Sciatic nerve (tissue), 2 donors: ENCODE data around the gene LRCH1. TPM values are rescaled to one million over a fixed set of nuclear protein-coding genes. Genes with fewer than 3 reads are reported as not detected.
A peak's percentile ranks its signal among the peaks of the same experiment; 100 is the strongest.

Experiments
- ATAC-seq: fragments of 200-7000 bp; cut with Tn5 transposase; one replicate; pipeline ENCODE4 v1.9.1; 2020; ENCODE audit warnings: mild to moderate bottlenecking, moderate library complexity
- DNase-seq: peaks from one replicate; pipeline ENCODE4 v3.0.0-alpha.2; 2020; ENCODE audit warnings: low spot score
- intact Hi-C: fragments of 100-400 bp; cut with DNase I; formaldehyde crosslinking; loops from one replicate; pipeline ENCODE4 v1.14.2; 2022
- total RNA-seq: library from RNA; stranded (reverse); fragmentation: NEBNext Ultra II Directional; extraction: Animal tissue kit (Norgen Biotek cat#: 25700); gene quantifications from one replicate; pipeline ENCODE4 v1.2.1, GENCODE V29; 2021
- donor health status: DM: no; HTN: no; CAD: no.
- donor health status: DM: no; HTN: no; CAD: no.

LRCH1 gene
- total RNA-seq, 1 donor from 2014 or later, result 28.2 TPM

GRCh38 chr13:46604226-46604990, 51.4 kb downstream of the LRCH1 start:
- ATAC-seq, result no peak
- no peak for DNase-seq
- intact Hi-C loops, result no loop called here

DNA sequence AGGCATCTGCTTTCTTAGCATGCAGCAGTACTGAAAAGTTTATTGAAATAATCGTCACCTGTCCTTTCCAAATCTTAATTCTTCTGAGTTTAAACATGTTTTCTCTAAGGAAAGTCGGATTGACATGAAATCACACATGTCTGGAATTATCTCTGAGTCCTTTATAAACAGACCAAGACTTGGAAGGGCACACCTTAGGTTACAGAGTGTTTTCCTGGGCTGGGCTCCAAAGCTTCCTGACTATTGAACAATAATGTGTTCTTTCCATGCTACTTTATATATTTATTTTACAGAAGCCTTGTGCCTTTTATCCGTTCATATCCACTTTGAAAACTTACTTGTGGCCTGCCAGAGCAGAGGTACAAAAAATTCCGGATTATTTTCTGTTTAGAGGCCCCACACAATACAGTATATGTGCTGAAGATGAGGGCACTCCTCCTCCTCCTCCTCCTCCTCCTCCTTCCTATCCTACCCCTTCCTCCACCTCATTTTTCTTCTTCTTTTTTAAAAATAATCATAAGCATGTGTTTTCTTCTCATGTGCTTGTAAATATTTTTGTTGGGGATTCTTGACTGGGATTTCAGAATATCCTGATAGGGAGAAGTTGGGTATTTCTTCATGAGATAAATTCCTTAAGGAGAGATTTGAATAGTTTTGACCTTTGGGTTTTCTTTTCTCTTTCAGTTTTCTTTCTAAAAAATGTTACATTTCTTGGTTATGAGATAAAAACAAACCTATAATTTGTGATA, 52.3 kb downstream of the LRCH1 start:
- no peak for DNase-seq
- intact Hi-C loops, result no loop called here
- no peak for ATAC-seq

DNA sequence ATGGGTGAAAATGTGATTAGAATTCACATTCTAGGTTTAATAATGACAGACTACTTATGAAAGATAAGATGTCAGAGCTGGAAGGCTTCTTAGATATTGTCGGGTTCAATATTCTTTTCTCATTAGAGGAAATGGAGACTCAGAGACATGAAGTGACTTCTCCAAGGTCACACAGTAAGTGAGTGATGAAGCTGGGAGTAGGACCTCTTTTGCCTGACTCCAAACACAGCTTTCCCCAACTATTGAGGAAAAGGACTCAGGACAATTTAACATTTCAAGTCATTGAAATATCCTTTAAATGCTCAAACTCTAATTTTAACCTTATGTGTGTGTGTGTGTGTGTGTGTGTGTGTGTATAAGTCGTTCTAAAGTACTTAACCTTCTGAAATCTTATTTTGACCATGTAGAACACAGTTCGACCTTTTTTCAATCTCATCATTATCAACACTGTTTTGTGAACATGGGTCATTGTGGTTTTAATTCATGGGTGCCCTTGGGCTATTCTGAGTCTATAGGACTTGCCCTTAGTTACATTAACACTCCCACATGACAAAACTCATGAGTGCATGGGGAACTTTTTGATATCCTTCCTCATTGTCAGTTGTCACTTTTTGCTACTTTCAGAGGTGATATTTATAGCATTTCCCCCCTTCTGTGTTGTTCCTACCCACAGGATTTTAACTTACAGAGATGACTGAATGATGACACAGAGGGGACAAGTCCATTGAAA, 53.0 kb downstream of the LRCH1 start:
- intact Hi-C loops, result no loop called here
- ATAC-seq, result peak; percentile 38

GRCh38 chr13:46606970-46607369, 54.0 kb downstream of the LRCH1 start:
- no peak for ATAC-seq
- DNase-seq, result no peak
- intact Hi-C loops, result no loop called here

More for the DNA sequence above, 53.0 kb downstream of the LRCH1 start:
- DNase-seq, result no peak

- no peak for DNase-seq
- ATAC-seq, result peak; percentile 30
- intact Hi-C loops, result no loop called here
Measured at GRCh38 chr13:46607768-46608564, 55.0 kb downstream of the LRCH1 start.

DNA sequence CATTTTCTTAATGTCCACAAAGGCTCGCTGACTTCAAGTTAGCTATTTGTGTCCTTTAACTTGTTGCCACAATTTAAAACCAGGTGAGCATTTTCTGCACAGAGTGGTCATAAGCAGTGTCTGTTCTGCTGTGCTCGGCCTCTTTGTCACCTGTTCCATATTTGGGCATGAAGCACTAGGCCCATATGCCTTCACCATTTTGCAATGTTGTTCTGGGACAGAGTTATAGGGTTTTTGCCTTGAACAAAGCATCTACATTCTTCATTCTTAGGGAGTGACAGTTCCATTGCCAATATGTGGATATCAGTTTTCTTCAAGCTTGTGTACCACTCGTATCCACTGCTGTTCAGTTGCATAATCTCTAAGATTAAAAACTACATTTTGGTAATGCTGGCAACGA, 56.1 kb downstream of the LRCH1 start:
- no peak for ATAC-seq
- no peak for DNase-seq
- intact Hi-C loops, result no loop called here

DNA sequence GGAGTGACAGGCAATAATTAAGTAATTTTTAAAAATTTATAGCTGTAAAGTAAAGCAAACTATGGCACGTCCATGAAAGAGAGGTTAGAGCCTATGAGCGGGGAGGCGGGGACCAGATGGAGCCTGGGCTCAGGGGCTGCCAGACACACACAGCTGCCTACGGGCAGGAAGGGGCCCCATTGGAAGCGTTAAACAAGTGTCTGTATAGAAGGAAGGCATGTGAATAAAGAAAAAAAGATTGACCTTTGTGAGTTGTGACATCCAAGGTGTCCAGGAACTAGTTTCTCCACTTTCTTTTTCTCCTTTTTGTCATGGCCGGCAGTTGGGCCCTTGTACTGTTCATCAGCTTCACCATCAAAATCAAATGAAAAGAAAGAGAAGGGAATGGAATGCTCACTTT, 56.8 kb downstream of the LRCH1 start:
- intact Hi-C loops, result no loop called here
- no peak for ATAC-seq

DNA sequence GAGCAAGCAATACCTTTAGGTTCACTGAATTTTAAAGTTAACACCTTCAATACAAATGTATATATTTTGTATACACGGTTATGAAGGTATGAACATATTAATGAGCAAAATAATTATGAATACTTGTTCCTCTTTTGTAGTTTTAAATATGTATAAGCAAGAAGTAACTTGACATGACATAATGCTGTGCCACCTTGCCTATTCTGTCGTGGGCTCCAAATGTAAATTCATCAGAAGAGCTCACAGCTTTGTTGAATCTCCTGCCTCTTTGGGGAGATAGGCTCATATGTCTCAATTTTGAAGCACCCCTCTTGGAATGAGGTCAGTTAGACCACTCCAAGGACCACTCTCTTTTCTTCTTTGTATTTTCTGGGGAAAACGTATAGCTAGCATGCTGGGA, 59.3 kb downstream of the LRCH1 start:
- DNase-seq (no peak), ATAC-seq (no peak)
- intact Hi-C loops, result no loop called here

More for the DNA sequence above, 56.8 kb downstream of the LRCH1 start:
- no peak for DNase-seq

DNA sequence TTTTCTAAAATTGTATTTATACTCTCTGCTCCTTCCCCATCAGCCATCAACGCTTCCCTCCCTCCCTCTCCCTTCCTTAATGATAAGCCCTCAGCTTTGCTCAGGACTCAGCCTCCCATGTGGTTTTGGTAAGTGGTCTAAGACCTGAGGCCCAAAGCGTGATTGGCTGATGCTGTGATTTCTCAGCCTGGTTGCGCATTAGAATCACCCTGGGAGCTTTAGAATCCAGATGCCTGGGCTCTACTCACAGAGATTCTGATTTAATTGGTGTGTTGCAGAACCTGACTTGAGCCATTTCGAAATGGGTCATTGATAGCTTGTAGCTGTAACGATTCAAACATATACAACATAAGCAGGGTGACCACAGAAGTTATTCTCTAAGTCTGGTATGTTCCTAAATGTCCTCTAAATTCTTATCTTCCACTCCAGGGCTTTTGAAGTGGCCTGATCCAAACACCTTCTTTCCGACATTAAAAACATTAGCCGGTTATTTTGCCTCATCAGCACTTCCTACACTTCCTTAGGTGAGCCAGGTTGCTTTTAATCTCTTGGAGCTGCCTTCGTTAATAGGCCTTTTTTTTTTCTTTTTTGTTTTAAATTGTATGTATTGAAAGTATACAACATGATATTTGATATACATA, 60.6 kb downstream of the LRCH1 start:
- DNase-seq (no peak), ATAC-seq (no peak)
- intact Hi-C loops, result no loop called here

GRCh38 chr13:46614582-46614981, 61.6 kb downstream of the LRCH1 start:
- DNase-seq (no peak), ATAC-seq (peak; percentile 53)
- intact Hi-C loops, result no loop called here

GRCh38 chr13:46615888-46616531, 63.0 kb downstream of the LRCH1 start:
- DNase-seq, result no peak

GRCh38 chr13:46617229-46617721, 64.3 kb downstream of the LRCH1 start:
- DNase-seq (no peak), ATAC-seq (no peak)
- intact Hi-C loops, result no loop called here

More at GRCh38 chr13:46615888-46616531, 63.0 kb downstream of the LRCH1 start:
- intact Hi-C loops, result no loop called here
- peak; percentile 81 for ATAC-seq

GRCh38 chr13:46617885-46618284, 64.9 kb downstream of the LRCH1 start:
- intact Hi-C loops, result no loop called here
- no peak for DNase-seq
- no peak for ATAC-seq

DNA sequence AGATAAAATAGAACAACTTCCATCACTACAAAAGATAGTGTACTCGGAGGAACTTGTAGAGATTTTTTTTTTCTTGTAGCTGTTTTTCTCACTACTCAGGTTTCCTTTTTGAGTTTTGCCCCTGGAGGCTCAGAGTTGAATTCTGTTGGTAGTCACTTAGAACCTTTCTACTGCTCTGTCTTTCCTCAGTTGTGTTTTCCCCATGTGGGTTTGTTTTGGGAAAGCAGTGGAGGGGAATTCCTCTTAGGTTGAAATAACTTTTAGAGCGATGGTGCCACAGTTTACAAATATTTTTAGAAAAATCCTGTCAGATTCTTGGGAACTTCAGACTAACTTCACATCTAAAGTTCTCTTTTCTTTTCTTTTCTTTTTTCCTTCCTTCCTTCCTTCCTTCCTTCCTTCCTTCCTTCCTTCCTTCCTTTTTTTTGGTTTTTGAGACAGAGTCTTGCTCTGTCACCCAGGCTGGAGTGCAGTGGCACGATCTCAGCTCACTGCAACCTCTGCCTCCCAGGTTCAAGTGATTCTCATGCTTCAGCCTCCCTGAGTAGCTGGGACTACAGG, 65.8 kb downstream of the LRCH1 start:
- DNase-seq (no peak), ATAC-seq (no peak)
- intact Hi-C loops, result no loop called here

DNA sequence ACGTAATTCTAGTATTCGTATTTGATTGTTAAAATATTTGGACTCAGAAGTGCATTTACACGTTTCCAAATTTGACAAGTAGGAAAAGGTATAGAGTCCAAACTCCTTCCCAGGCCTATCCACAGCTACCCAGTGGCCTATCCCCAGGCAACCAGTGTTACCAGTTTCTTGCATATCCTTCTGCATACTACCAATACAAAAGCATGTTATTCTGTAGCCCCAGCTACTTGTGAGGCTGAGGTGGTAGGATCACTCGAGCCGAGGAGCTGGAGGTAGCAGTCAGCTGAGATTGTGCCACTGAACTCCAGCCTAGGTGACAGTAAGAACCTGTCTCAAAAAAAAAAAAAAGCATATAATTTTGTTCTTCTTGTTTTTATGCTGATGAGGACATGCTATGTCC, 67.1 kb downstream of the LRCH1 start:
- intact Hi-C loops, result no loop called here
- DNase-seq (no peak), ATAC-seq (no peak)

DNA sequence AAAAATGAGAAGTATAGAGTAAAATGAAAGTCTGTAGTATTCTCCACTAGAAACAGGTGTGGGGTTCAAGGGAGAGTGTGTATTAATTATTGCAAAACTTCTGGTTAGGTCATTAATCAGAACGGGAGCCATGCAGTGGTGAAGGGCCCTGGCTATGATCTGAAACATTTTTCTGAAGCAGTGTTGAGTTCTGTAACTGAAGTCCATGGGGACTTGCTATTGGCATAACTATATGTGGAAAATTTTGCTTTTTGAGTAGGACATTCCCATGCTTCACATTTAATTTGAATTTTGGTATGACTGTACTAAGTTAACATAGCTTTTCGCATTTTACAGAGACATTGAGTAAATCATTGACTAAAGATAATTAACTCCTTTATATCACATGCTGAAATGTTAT, 67.5 kb downstream of the LRCH1 start:
- ATAC-seq, result no peak
- intact Hi-C loops, result no loop called here
- no peak for DNase-seq

DNA sequence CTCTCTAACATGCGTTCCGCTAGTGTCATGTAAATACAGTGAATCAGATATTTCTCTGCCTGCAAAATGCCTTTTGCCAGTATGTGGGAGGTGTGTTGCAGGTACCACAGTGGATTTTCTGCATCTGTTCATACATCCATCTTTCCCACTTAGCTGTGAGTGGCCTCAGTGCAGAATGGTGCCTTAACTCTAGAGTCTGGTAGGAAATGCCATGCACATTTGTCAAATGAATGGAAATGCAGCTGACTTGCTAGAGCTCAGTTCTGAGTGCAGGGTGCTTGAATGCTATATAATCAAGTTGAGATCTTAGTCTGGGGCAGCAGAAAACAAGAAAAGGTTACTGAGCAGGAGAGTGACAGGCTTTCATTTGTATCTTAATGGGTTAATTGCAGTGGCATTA, 68.2 kb downstream of the LRCH1 start:
- intact Hi-C loops, result no loop called here
- DNase-seq, result no peak
- no peak for ATAC-seq
